ENCODE measurements around the gene OSBPL1A. TPM values are rescaled to one million over a fixed set of nuclear protein-coding genes. Genes with fewer than 3 reads are reported as not detected.

Gene OSBPL1A
- total RNA-seq, 1 experiment from 2014 or later = 53.1 TPM

- TF ChIP-seq FOXP1 (CRISPR knock-in tag; IDR thresholded peaks at IDR 0.05; ENCODE audit: borderline replicate concordance) (no peak), PRDM15 (CRISPR knock-in tag; IDR thresholded peaks at IDR 0.05) (peak; percentile 56; the same call in 1 of the 2 replicates)
- H3K9me3 Mint-ChIP-seq = no peaks in the 10 kb centered on the region
- no peaks in the 10 kb centered on the region; the same call in 1 of the 2 replicates for H3K27me3 Mint-ChIP-seq (ENCODE audit: low read depth)
- H3K36me3 Mint-ChIP-seq = no peaks in the 10 kb centered on the region
- CTCF ChIA-PET = interaction anchor here (1.1 kb wide), 1 partner anchor 90 kb away, joined by 3 read pairs; no protein-coding TSS in a partner anchor
- POLR2A ChIA-PET = interaction anchor here (0.6 kb wide), 1 partner anchor 37 kb away, joined by 4 read pairs; no protein-coding TSS in a partner anchor
- no peak overlapping the region for H3K4me3 Mint-ChIP-seq
- H3K27ac Mint-ChIP-seq = peak overlapping the region; percentile 61
- peaks cover 46% of the 10 kb centered on the region for H3K4me1 Mint-ChIP-seq
- DNase-seq (ENCODE audit: low spot score) = no peak
- ATAC-seq = peak; percentile 10
Measured at GRCh38 chr18:24266131-24266530, 131.5 kb downstream of the OSBPL1A start.

GRCh38 chr18:24265502-24266064 lies 132.0 kb downstream of the OSBPL1A start:
- TF ChIP-seq PRRX2 (CRISPR knock-in tag; IDR thresholded peaks at IDR 0.05) (no peak), ZNF423 (CRISPR knock-in tag; IDR thresholded peaks at IDR 0.05) (peak; percentile 97)
- H3K9me3 Mint-ChIP-seq = no peaks in the 10 kb centered on the region
- H3K4me1 Mint-ChIP-seq = peaks cover 42% of the 10 kb centered on the region
- ATAC-seq = peak; percentile 43
- CTCF ChIA-PET = interaction anchor here (1.1 kb wide), 1 partner anchor 89 kb away, joined by 3 read pairs; no protein-coding TSS in a partner anchor
- H3K4me3 Mint-ChIP-seq = 0 out of 2 replicates have a peak overlapping the region, but pooled peaks have one; percentile 1
- no peaks in the 10 kb centered on the region; the same call in 1 of the 2 replicates for H3K27me3 Mint-ChIP-seq (ENCODE audit: low read depth)
- DNase-seq (ENCODE audit: low spot score) = no peak
- H3K27ac Mint-ChIP-seq = peak overlapping the region; percentile 61
- POLR2A ChIA-PET = interaction anchor here (0.6 kb wide), 1 partner anchor 36 kb away, joined by 4 read pairs; no protein-coding TSS in a partner anchor
- H3K36me3 Mint-ChIP-seq = no peaks in the 10 kb centered on the region

GRCh38 chr18:24263050-24263449 lies 134.6 kb downstream of the OSBPL1A start:
- 0 out of 2 replicates have a peak overlapping the region, but pooled peaks have one; percentile 6 for H3K27ac Mint-ChIP-seq
- no peak for TF ChIP-seq ZNF425 (CRISPR knock-in tag; conservative IDR thresholded peaks at IDR 0.05)
- no peak for TF ChIP-seq CREB1 (CRISPR knock-in tag; IDR thresholded peaks at IDR 0.05)
- TF ChIP-seq ARID4B (CRISPR knock-in tag; IDR thresholded peaks at IDR 0.05; ENCODE audit: borderline replicate concordance) = no peak
- TF ChIP-seq ELF4 (CRISPR knock-in tag; IDR thresholded peaks at IDR 0.05; ENCODE audit: low read depth) = no peak
- no peak for TF ChIP-seq TEAD4 (CRISPR knock-in tag; IDR thresholded peaks at IDR 0.05)
- TF ChIP-seq MAX (CRISPR knock-in tag; IDR thresholded peaks at IDR 0.05) = no peak
- no peak for TF ChIP-seq IRF1 (CRISPR knock-in tag; IDR thresholded peaks at IDR 0.05)
- TF ChIP-seq SOX15 (CRISPR knock-in tag; IDR thresholded peaks at IDR 0.05) = no peak
- no peak for TF ChIP-seq ZBTB21 (CRISPR knock-in tag; IDR thresholded peaks at IDR 0.05; ENCODE audit: borderline replicate concordance)
- no peak for TF ChIP-seq ZNF138 (CRISPR knock-in tag; conservative IDR thresholded peaks at IDR 0.05)
- TF ChIP-seq GTF2I (CRISPR knock-in tag; conservative IDR thresholded peaks at IDR 0.05) = no peak
- no peak for TF ChIP-seq ZNF219 (CRISPR knock-in tag; IDR thresholded peaks at IDR 0.05; ENCODE audit: borderline replicate concordance)
- TF ChIP-seq ESRRA (CRISPR knock-in tag; IDR thresholded peaks at IDR 0.05; ENCODE audit: borderline replicate concordance) = no peak
- no peak for TF ChIP-seq NR1H2 (CRISPR knock-in tag; IDR thresholded peaks at IDR 0.05)
- H3K27me3 Mint-ChIP-seq (ENCODE audit: low read depth) = no peaks in the 10 kb centered on the region; the same call in 1 of the 2 replicates
- no peak for DNase-seq (ENCODE audit: low spot score)
- H3K9me3 Mint-ChIP-seq = no peaks in the 10 kb centered on the region
- CTCF ChIA-PET = interaction anchor here (2.3 kb wide), 1 partner anchor 86 kb away, joined by 10 read pairs; no protein-coding TSS in a partner anchor
- H3K36me3 Mint-ChIP-seq = no peaks in the 10 kb centered on the region
- no peak overlapping the region for H3K4me3 Mint-ChIP-seq
- peaks cover 32% of the 10 kb centered on the region for H3K4me1 Mint-ChIP-seq
- POLR2A ChIA-PET = no interaction called here
- ATAC-seq = no peak

All from WTC11 (cell line).